ENCODE data around the gene TMEM248. TPM values are rescaled to one million over a fixed set of nuclear protein-coding genes. Genes with fewer than 3 reads are reported as not detected.

Gene TMEM248
- total RNA-seq, 3 donors from 2014 or later = 119 to 148 (median 120) TPM

- intact Hi-C loops (cut with DNase I; ENCODE audit: low total_unique reads) = no loop called here
Measured at GRCh38 chr7:66920256-66920655, 769 bp upstream of the TMEM248 start.

GRCh38 chr7:66921396-66921917, 432 bp downstream of the TMEM248 start:
- DNase-seq (ENCODE audit: low spot score in 2 of 2) = peak in 1 of 2 donors; percentile 55
- Histone ChIP-seq H3K27me3 (no peaks in the 10 kb centered on the region), H3K4me1 (peaks cover 4 to 15% of the 10 kb centered on the region in 2 donors), H3K27ac (peak overlapping the region; percentile 75 to 96), H3K9me3 (no peaks in the 10 kb centered on the region), H3K36me3 (no peaks in the 10 kb centered on the region), H3K4me3 (peak overlapping the region; percentile 65 to 99 (median 95))
- TF ChIP-seq POLR2AphosphoS5 (IDR thresholded peaks at IDR 0.05) = no peak
- no peak for TF ChIP-seq POLR2A (IDR thresholded peaks at IDR 0.05)
- no peak for TF ChIP-seq CTCF (IDR thresholded peaks at IDR 0.05)
- intact Hi-C loops (cut with DNase I; ENCODE audit: low total_unique reads) = no loop called here

More at GRCh38 chr7:66920256-66920655, 769 bp upstream of the TMEM248 start:
- Histone ChIP-seq H3K4me1 (peaks cover 4 to 15% of the 10 kb centered on the region in 2 donors), H3K27ac (no peak overlapping the region), H3K36me3 (no peaks in the 10 kb centered on the region), H3K27me3 (no peaks in the 10 kb centered on the region), H3K4me3 (peak overlapping the region; percentile 65 to 99 (median 95)), H3K9me3 (no peaks in the 10 kb centered on the region)
- TF ChIP-seq POLR2AphosphoS5 (IDR thresholded peaks at IDR 0.05) = no peak
- TF ChIP-seq CTCF (IDR thresholded peaks at IDR 0.05) = no peak
- TF ChIP-seq POLR2A (IDR thresholded peaks at IDR 0.05) = no peak
- no peak for DNase-seq (ENCODE audit: low spot score in 2 of 2)

- Histone ChIP-seq H3K4me1 (peaks cover 4 to 15% of the 10 kb centered on the region in 2 donors), H3K27ac (peak overlapping the region; percentile 75 to 96), H3K27me3 (no peaks in the 10 kb centered on the region), H3K4me3 (peak overlapping the region; percentile 65 to 99 (median 95)), H3K9me3 (no peaks in the 10 kb centered on the region), H3K36me3 (no peaks in the 10 kb centered on the region)
- DNase-seq (ENCODE audit: low spot score in 2 of 2) = no peak
- intact Hi-C loops (cut with DNase I; ENCODE audit: low total_unique reads) = no loop called here
- no peak for TF ChIP-seq CTCF (IDR thresholded peaks at IDR 0.05)
- no peak for TF ChIP-seq POLR2AphosphoS5 (IDR thresholded peaks at IDR 0.05)
- TF ChIP-seq POLR2A (IDR thresholded peaks at IDR 0.05) = no peak
Measured at GRCh38 chr7:66921918-66922486, 977 bp downstream of the TMEM248 start.

GRCh38 chr7:66925255-66925654, 4.2 kb downstream of the TMEM248 start:
- Histone ChIP-seq H3K36me3 (no peaks in the 10 kb centered on the region), H3K27me3 (no peaks in the 10 kb centered on the region), H3K9me3 (no peaks in the 10 kb centered on the region), H3K4me1 (peaks cover 4 to 15% of the 10 kb centered on the region in 2 donors), H3K27ac (no peak overlapping the region), H3K4me3 (no peak overlapping the region)
- no peak for DNase-seq (ENCODE audit: low spot score in 2 of 2)
- no peak for TF ChIP-seq POLR2AphosphoS5 (IDR thresholded peaks at IDR 0.05)
- no peak for TF ChIP-seq POLR2A (IDR thresholded peaks at IDR 0.05)
- TF ChIP-seq CTCF (IDR thresholded peaks at IDR 0.05) = no peak
- intact Hi-C loops (cut with DNase I; ENCODE audit: low total_unique reads) = no loop called here

- TF ChIP-seq CTCF (IDR thresholded peaks at IDR 0.05) = no peak
- TF ChIP-seq POLR2A (IDR thresholded peaks at IDR 0.05) = no peak
- no peak for TF ChIP-seq POLR2AphosphoS5 (IDR thresholded peaks at IDR 0.05)
- H3K4me1 ChIP-seq = peaks cover 4 to 13% of the 10 kb centered on the region in 2 donors
- intact Hi-C loops (cut with DNase I; ENCODE audit: low total_unique reads) = no loop called here
- DNase-seq (ENCODE audit: low spot score in 2 of 2) = no peak
- H3K27me3 ChIP-seq = no peaks in the 10 kb centered on the region
- H3K36me3 ChIP-seq = no peaks in the 10 kb centered on the region
- H3K27ac ChIP-seq = no peak overlapping the region
- no peaks in the 10 kb centered on the region for H3K9me3 ChIP-seq
- no peak overlapping the region for H3K4me3 ChIP-seq
Measured at GRCh38 chr7:66927348-66927948, 6.4 kb downstream of the TMEM248 start.
